ENCODE results near the gene CYP2A7. TPM values are rescaled to one million over a fixed set of nuclear protein-coding genes. Genes with fewer than 3 reads are reported as not detected.
"Not testable (repeated sequence)": the region's sequence is repeated elsewhere in the genome, so short reads cannot be mapped to it uniquely, and the experiment has no call there.

The CYP2A7 gene
- polyA plus RNA-seq, 2 of the 4 experiments (the other 2 are of a cell fraction) = not detected

DNA sequence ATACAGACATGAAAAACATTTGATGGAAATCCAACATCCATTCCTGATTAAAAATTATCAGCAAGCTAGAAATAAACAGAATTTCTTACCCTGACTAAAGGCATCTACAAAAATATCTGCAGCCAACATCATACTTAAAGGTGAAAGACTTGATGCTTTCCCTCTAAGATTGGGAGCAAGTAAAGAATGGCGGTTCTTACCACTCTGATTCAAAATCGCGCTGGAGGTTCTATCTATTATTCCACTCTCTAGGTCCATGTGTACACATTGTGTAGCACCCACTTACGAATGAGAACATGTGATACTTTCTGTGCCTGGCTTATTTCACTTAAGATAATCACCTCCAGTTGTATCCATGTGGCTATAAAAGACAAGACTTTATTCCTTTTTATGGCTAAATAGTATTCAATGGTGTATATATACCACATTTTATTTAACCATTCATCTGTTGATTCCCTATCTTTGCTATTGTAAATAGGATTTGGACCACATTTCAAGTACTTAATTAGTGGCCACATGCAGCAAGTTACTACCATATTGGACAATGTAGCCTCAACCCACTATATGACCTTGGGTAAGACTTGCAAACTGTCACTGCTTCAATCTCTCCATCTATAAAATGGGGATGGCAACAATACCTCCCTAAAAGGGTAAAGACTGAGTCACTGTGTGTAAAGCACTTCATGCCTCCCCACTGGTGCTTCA lies 38.4 kb upstream of the CYP2A7 start:
- Histone ChIP-seq H3K4me3 (no peak overlapping the region), H3K4me1 (peaks cover 47% of the 10 kb centered on the region), H3K27ac (peak overlapping the region; percentile 59 to 67), H3K9me3 (peaks cover 41% of the 10 kb centered on the region), H3K4me2 (peak overlapping the region; percentile 41)
- 83% methylated on average over 4 of the region's 4 CpGs for WGBS (ENCODE audit: missing lambda C conversion rate)
- ATAC-seq = no peak
- FAIRE-seq = no peak
- ChIA-PET CTCF (interaction anchor here (0.9 to 2.2 kb wide), 5 partner anchors 12 to 257 kb away, joined by 3 to 7 read pairs (median 3); no protein-coding TSS in a partner anchor), POLR2A (no interaction called here)
- DNase-seq (ENCODE audit: low read depth in 1 of 2, low spot score in 1 of 2) = no peak
- peak; percentile 84 for TF ChIP-seq KDM1A (IDR thresholded peaks at IDR 0.05; ENCODE audit: low read depth)
- no peak for TF ChIP-seq GATA3 (IDR thresholded peaks at IDR 0.05; ENCODE audit: borderline replicate concordance)
- 0 out of 2 replicates have a peak, but pooled peaks have one; percentile 69 for TF ChIP-seq RCOR1 (IDR thresholded peaks at IDR 0.05; ENCODE audit: low read depth, low read length)
- TF ChIP-seq SMC3 (IDR thresholded peaks at IDR 0.05) = no peak
- TF ChIP-seq CHD4 (IDR thresholded peaks at IDR 0.05; ENCODE audit: borderline replicate concordance) = peak; percentile 97
- TF ChIP-seq HOXA7 (CRISPR knock-in tag; IDR thresholded peaks at IDR 0.05) = peak; percentile 56; the same call in 1 of the 2 replicates
- TF ChIP-seq EHF (CRISPR knock-in tag; IDR thresholded peaks at IDR 0.05) = 0 out of 2 replicates have a peak, but pooled peaks have one; percentile 70
- TF ChIP-seq, protein P1, sequence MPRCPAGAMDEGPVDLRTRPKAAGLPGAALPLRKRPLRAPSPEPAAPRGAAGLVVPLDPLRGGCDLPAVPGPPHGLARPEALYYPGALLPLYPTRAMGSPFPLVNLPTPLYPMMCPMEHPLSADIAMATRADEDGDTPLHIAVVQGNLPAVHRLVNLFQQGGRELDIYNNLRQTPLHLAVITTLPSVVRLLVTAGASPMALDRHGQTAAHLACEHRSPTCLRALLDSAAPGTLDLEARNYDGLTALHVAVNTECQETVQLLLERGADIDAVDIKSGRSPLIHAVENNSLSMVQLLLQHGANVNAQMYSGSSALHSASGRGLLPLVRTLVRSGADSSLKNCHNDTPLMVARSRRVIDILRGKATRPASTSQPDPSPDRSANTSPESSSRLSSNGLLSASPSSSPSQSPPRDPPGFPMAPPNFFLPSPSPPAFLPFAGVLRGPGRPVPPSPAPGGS (IDR thresholded peaks at IDR 0.05) = no peak
- no peak for TF ChIP-seq POLR2AphosphoS2 (conservative IDR thresholded peaks at IDR 0.05; ENCODE audit: low read length)
- TF ChIP-seq HDAC2 (IDR thresholded peaks at IDR 0.05) = peak; percentile 93
- TF ChIP-seq, protein P2, sequence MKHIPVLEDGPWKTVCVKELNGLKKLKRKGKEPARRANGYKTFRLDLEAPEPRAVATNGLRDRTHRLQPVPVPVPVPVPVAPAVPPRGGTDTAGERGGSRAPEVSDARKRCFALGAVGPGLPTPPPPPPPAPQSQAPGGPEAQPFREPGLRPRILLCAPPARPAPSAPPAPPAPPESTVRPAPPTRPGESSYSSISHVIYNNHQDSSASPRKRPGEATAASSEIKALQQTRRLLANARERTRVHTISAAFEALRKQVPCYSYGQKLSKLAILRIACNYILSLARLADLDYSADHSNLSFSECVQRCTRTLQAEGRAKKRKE (CRISPR knock-in tag; IDR thresholded peaks at IDR 0.05; ENCODE audit: low read depth) = peak; percentile 45; the same call in 1 of the 2 replicates
- TF ChIP-seq ESRRA (IDR thresholded peaks at IDR 0.05; ENCODE audit: borderline replicate concordance, low read length) = peak; percentile 92
- TF ChIP-seq CHD2 (IDR thresholded peaks at IDR 0.05; ENCODE audit: low read length, partially characterized antibody) = peak; percentile 5

DNA sequence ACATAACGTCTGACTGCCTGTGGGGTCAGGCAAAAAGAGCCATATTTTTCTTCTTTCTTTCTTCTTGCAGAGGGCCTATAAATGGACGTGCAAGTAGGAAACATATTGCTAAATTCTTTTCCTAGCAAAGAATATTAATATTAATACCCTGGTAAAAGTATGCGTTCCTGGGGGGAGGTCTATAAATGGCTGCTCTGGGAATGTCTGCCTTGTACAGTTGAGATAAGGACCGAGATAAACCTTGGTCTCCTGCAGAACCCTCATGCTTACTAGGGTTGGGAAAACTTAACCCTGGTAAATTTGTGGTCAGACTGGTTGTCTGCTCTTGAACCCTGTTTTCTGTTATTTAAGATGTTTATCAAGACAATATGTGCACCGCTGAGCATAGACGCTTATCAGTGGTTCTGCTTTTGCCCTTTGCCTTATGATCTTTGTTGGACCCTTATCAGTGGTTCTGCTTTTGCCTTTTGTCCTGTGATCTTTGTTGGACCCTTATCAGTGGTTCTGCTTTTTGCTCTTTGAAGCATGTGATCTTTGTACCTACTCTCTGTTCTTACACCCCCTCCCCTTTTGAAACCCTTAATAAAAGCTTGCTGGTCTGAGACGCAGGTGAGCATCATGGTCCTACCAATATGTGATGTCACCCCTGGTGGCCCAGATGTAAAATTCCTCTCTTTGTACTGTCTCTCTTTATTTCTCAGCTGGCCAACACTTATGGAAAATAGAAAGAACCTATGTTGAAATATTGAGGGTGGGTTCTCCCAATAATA lies 37.7 kb upstream of the CYP2A7 start:
- CTCF ChIA-PET = interaction anchor here (2.2 kb wide), 1 partner anchor 11 kb away, joined by 7 read pairs; no protein-coding TSS in a partner anchor
- FAIRE-seq = peak; percentile 43
- H3K4me3 ChIP-seq; POLR2A ChIA-PET; ATAC-seq; DNase-seq (ENCODE audit: low read depth in 1 of 2, low spot score in 1 of 2); H3K4me2 ChIP-seq: not testable (repeated sequence)
- WGBS (ENCODE audit: missing lambda C conversion rate) = 94% methylated on average over 7 of the region's 7 CpGs
- Histone ChIP-seq H3K4me1 (peaks cover 44% of the 10 kb centered on the region), H3K27ac (peak overlapping the region; percentile 59 to 67), H3K9me3 (peaks cover 45% of the 10 kb centered on the region)

DNA sequence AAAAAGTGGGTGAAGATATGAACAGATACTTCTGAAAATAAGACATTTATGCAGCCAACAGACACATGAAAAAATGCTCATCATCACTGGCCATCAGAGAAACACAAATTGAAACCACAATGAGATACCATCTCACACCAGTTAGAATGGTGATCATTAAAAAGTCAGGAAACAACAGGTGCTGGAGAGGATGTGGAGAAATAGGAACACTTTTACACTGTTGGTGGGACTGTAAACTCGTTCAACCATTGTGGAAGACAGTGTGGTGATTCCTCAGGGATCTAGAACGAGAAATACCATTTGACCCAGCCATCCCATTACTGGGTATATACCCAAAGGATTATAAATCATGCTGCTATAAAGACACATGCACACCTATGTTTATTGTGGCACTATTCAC lies 36.3 kb upstream of the CYP2A7 start:
- 60% methylated on average over 2 of the region's 2 CpGs for WGBS (ENCODE audit: missing lambda C conversion rate)

DNA sequence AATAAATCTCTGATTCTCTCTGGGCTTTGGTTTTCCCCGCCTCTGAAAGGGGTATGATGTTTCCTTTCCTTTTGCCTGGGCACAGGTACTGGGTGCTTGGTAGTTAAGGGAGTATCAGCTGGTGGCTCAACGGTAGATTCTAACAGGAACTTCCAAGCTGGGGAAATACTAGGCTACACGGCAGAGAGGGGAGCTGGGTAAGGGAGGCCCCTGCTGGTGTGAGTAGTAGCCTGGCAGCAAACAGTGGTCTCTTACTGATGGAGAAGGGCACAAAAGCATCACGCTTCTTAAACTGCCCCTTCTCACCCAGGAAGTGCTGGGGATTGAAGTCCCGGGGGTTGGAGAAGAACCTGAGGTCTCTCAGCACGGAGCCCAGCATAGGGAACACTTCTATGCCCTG lies 26.9 kb upstream of the CYP2A7 start:
- H3K27ac ChIP-seq = no peak overlapping the region; a peak in 1 of 6 replicates
- H3K4me1 ChIP-seq = peaks cover 9% of the 10 kb centered on the region
- ChIA-PET CTCF (interaction anchor here (0.9 to 1.9 kb wide), 3 partner anchors 12 to 541 kb away, joined by 3 to 7 read pairs (median 5); no protein-coding TSS in a partner anchor), POLR2A (no interaction called here)
- WGBS (ENCODE audit: missing lambda C conversion rate) = 66% methylated on average over 6 of the region's 6 CpGs
- FAIRE-seq = no peak
- DNase-seq (ENCODE audit: low read depth in 1 of 2, low spot score in 1 of 2) = no peak
- TF ChIP-seq RAD21 (conservative IDR thresholded peaks at IDR 0.05 in 1 of 2, IDR thresholded peaks at IDR 0.05 in 1 of 2) (peak; percentile 23 to 39; a peak in 3 of 5 replicates), BHLHE40 (IDR thresholded peaks at IDR 0.05; ENCODE audit: low read depth, low read length) (no peak)
- TF ChIP-seq, protein P3, sequence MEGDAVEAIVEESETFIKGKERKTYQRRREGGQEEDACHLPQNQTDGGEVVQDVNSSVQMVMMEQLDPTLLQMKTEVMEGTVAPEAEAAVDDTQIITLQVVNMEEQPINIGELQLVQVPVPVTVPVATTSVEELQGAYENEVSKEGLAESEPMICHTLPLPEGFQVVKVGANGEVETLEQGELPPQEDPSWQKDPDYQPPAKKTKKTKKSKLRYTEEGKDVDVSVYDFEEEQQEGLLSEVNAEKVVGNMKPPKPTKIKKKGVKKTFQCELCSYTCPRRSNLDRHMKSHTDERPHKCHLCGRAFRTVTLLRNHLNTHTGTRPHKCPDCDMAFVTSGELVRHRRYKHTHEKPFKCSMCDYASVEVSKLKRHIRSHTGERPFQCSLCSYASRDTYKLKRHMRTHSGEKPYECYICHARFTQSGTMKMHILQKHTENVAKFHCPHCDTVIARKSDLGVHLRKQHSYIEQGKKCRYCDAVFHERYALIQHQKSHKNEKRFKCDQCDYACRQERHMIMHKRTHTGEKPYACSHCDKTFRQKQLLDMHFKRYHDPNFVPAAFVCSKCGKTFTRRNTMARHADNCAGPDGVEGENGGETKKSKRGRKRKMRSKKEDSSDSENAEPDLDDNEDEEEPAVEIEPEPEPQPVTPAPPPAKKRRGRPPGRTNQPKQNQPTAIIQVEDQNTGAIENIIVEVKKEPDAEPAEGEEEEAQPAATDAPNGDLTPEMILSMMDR (IDR thresholded peaks at IDR 0.05) = 0 out of 3 replicates have a peak, but pooled peaks have one; percentile 8
- ATAC-seq = peak in 1 of 2 experiments; percentile 68; a peak in 3 of 6 replicates
- peaks cover 39% of the 10 kb centered on the region for H3K9me3 ChIP-seq
- no peak overlapping the region for H3K4me3 ChIP-seq
- H3K4me2 ChIP-seq = no peak overlapping the region

More for the DNA sequence above, 36.3 kb upstream of the CYP2A7 start:
- POLR2A ChIA-PET; H3K4me2 ChIP-seq; DNase-seq (ENCODE audit: low read depth in 1 of 2, low spot score in 1 of 2); H3K4me3 ChIP-seq; H3K27ac ChIP-seq; CTCF ChIA-PET; ATAC-seq; FAIRE-seq: not testable (repeated sequence)
- Histone ChIP-seq H3K9me3 (peaks cover 52% of the 10 kb centered on the region), H3K4me1 (peaks cover 30% of the 10 kb centered on the region)
